NOMO-1 treated with DMSO at 0.1 percent for 48 hours (cell line): Measurements from ENCODE around the gene SLC37A3.

Source experiments
- DNase-seq: peaks from one replicate; lab custom pipeline; 2025; ENCODE audit not compliant: unreplicated experiment; lab: John Stamatoyannopoulos, UW

The SLC37A3 gene

GRCh38 chr7:140402178-140402835, 4.0 kb upstream of the SLC37A3 start:
- no peak for DNase-seq

- no peak for DNase-seq
Observed at GRCh38 chr7:140400381-140400780, 2.1 kb upstream of the SLC37A3 start.

GRCh38 chr7:140398821-140399220, 491 bp upstream of the SLC37A3 start:
- DNase-seq = no peak

- DNase-seq = no peak
Observed at GRCh38 chr7:140393756-140394306, 4.5 kb downstream of the SLC37A3 start.

GRCh38 chr7:140391634-140392033, 6.7 kb downstream of the SLC37A3 start:
- DNase-seq = no peak

GRCh38 chr7:140390466-140391190, 7.7 kb downstream of the SLC37A3 start:
- DNase-seq = peak; percentile 64

GRCh38 chr7:140390034-140390433, 8.3 kb downstream of the SLC37A3 start:
- DNase-seq = no peak

- DNase-seq = no peak
Observed at GRCh38 chr7:140389445-140389844, 8.9 kb downstream of the SLC37A3 start.

- DNase-seq = no peak
Observed at GRCh38 chr7:140384894-140385545, 13.3 kb downstream of the SLC37A3 start.

GRCh38 chr7:140383954-140384713, 14.2 kb downstream of the SLC37A3 start:
- DNase-seq = no peak

- no peak for DNase-seq
Observed at GRCh38 chr7:140375892-140376730, 22.2 kb downstream of the SLC37A3 start.

GRCh38 chr7:140375323-140375722, 23.0 kb downstream of the SLC37A3 start:
- DNase-seq = no peak

GRCh38 chr7:140369294-140369693, 29.0 kb downstream of the SLC37A3 start:
- no peak for DNase-seq

- no peak for DNase-seq
Observed at GRCh38 chr7:140367528-140367927, 30.8 kb downstream of the SLC37A3 start.

GRCh38 chr7:140364819-140365218, 33.5 kb downstream of the SLC37A3 start:
- DNase-seq = no peak

- DNase-seq = no peak
Observed at GRCh38 chr7:140360697-140361229, 37.6 kb downstream of the SLC37A3 start.

GRCh38 chr7:140358412-140359051, 39.8 kb downstream of the SLC37A3 start:
- DNase-seq = no peak

GRCh38 chr7:140358024-140358411, 40.3 kb downstream of the SLC37A3 start:
- DNase-seq = no peak

- no peak for DNase-seq
Observed at GRCh38 chr7:140350056-140350455, 48.3 kb downstream of the SLC37A3 start.
